ENCODE results near the gene CSMD2. TPM values are rescaled to one million over a fixed set of nuclear protein-coding genes. Genes with fewer than 3 reads are reported as not detected.
"Not testable (repeated sequence)": the region's sequence is repeated elsewhere in the genome, so short reads cannot be mapped to it uniquely, and the experiment has no call there.

CSMD2 gene
- total RNA-seq, 1 donor from 2014 or later = 0.27 TPM

- Mint-ChIP-seq H3K27ac (ENCODE audit: unreplicated experiment) (no peak overlapping the region), H3K36me3 (ENCODE audit: unreplicated experiment) (peaks cover 6% of the 10 kb centered on the region), H3K9me3 (ENCODE audit: unreplicated experiment) (peaks cover 5% of the 10 kb centered on the region), H3K27me3 (ENCODE audit: unreplicated experiment) (peaks cover 3% of the 10 kb centered on the region), H3K4me1 (ENCODE audit: low read depth, unreplicated experiment) (peaks cover 20% of the 10 kb centered on the region), H3K4me3 (ENCODE audit: unreplicated experiment) (no peak overlapping the region)
- no peak for TF ChIP-seq CTCF (IDR thresholded peaks at IDR 0.05; ENCODE audit: partially characterized antibody, unreplicated experiment)
- no peak for DNase-seq
Observed at GRCh38 chr1:33515112-33515511, 649.9 kb downstream of the CSMD2 start.

GRCh38 chr1:33512226-33513011 is 652.6 kb downstream of the CSMD2 start:
- H3K4me3 Mint-ChIP-seq (ENCODE audit: unreplicated experiment) = no peak overlapping the region
- no peak for TF ChIP-seq CTCF (IDR thresholded peaks at IDR 0.05; ENCODE audit: partially characterized antibody, unreplicated experiment)
- H3K36me3 Mint-ChIP-seq (ENCODE audit: unreplicated experiment) = peaks cover 12% of the 10 kb centered on the region
- peaks cover 3% of the 10 kb centered on the region for H3K27me3 Mint-ChIP-seq (ENCODE audit: unreplicated experiment)
- H3K27ac Mint-ChIP-seq (ENCODE audit: unreplicated experiment) = no peak overlapping the region
- H3K9me3 Mint-ChIP-seq (ENCODE audit: unreplicated experiment) = peaks cover 4% of the 10 kb centered on the region
- no peak for DNase-seq
- peaks cover 16% of the 10 kb centered on the region for H3K4me1 Mint-ChIP-seq (ENCODE audit: low read depth, unreplicated experiment)

GRCh38 chr1:33509276-33509675 is 655.8 kb downstream of the CSMD2 start:
- not testable (repeated sequence) for H3K27ac Mint-ChIP-seq (ENCODE audit: unreplicated experiment); H3K27me3 Mint-ChIP-seq (ENCODE audit: unreplicated experiment)
- H3K36me3 Mint-ChIP-seq (ENCODE audit: unreplicated experiment) = peaks cover 12% of the 10 kb centered on the region

GRCh38 chr1:33508151-33508550 is 656.9 kb downstream of the CSMD2 start:
- no peaks in the 10 kb centered on the region for H3K4me1 Mint-ChIP-seq (ENCODE audit: low read depth, unreplicated experiment)
- H3K36me3 Mint-ChIP-seq (ENCODE audit: unreplicated experiment) = peaks cover 12% of the 10 kb centered on the region
- no peak for TF ChIP-seq CTCF (IDR thresholded peaks at IDR 0.05; ENCODE audit: partially characterized antibody, unreplicated experiment)
- no peak overlapping the region for H3K4me3 Mint-ChIP-seq (ENCODE audit: unreplicated experiment)
- no peak for DNase-seq
- no peak overlapping the region for H3K27ac Mint-ChIP-seq (ENCODE audit: unreplicated experiment)
- H3K27me3 Mint-ChIP-seq (ENCODE audit: unreplicated experiment) = peaks cover 3% of the 10 kb centered on the region
- H3K9me3 Mint-ChIP-seq (ENCODE audit: unreplicated experiment) = no peaks in the 10 kb centered on the region

More at GRCh38 chr1:33509276-33509675, 655.8 kb downstream of the CSMD2 start:
- H3K4me1 Mint-ChIP-seq (ENCODE audit: low read depth, unreplicated experiment); H3K4me3 Mint-ChIP-seq (ENCODE audit: unreplicated experiment); DNase-seq; H3K9me3 Mint-ChIP-seq (ENCODE audit: unreplicated experiment): not testable (repeated sequence)

GRCh38 chr1:33507661-33508060 is 657.4 kb downstream of the CSMD2 start:
- H3K4me1 Mint-ChIP-seq (ENCODE audit: low read depth, unreplicated experiment) = no peaks in the 10 kb centered on the region
- no peak overlapping the region for H3K4me3 Mint-ChIP-seq (ENCODE audit: unreplicated experiment)
- TF ChIP-seq CTCF (IDR thresholded peaks at IDR 0.05; ENCODE audit: partially characterized antibody, unreplicated experiment) = no peak
- peaks cover 12% of the 10 kb centered on the region for H3K36me3 Mint-ChIP-seq (ENCODE audit: unreplicated experiment)
- DNase-seq = no peak
- H3K27ac Mint-ChIP-seq (ENCODE audit: unreplicated experiment) = no peak overlapping the region
- no peaks in the 10 kb centered on the region for H3K9me3 Mint-ChIP-seq (ENCODE audit: unreplicated experiment)
- H3K27me3 Mint-ChIP-seq (ENCODE audit: unreplicated experiment) = peaks cover 3% of the 10 kb centered on the region

All from glutamatergic neuron (in vitro differentiated cells).